Measurements from ENCODE around the gene MEF2C. TPM values are rescaled to one million over a fixed set of nuclear protein-coding genes. Genes with fewer than 3 reads are reported as not detected.

The MEF2C gene
- total RNA-seq, 2 donors from 2014 or later: 0.64 to 0.86 TPM

- Mint-ChIP-seq H3K9me3 (no peaks in the 10 kb centered on the region), H3K27ac (no peak overlapping the region), H3K4me1 (peaks cover 8% of the 10 kb centered on the region), H3K4me3 (peak overlapping the region; percentile 22), H3K36me3 (ENCODE audit: low read depth) (no peaks in the 10 kb centered on the region), H3K27me3 (ENCODE audit: insufficient read depth) (peaks cover 37% of the 10 kb centered on the region)
- Histone ChIP-seq H3K4me3 (ENCODE audit: low read length) (no peak overlapping the region), H3K36me3 (ENCODE audit: control insufficient read depth, insufficient read depth, low read length) (no peaks in the 10 kb centered on the region), H3K9ac (ENCODE audit: extremely low read depth, low read length, poor library complexity, severe bottlenecking) (no peak overlapping the region), H3K27ac (ENCODE audit: low read depth, low read length) (no peak overlapping the region), H3K27me3 (ENCODE audit: control insufficient read depth, insufficient read depth, low read length, poor library complexity, severe bottlenecking) (peaks cover 62% of the 10 kb centered on the region), H3K4me1 (ENCODE audit: control insufficient read depth, insufficient read depth, low read length) (no peaks in the 10 kb centered on the region), H3K9me3 (ENCODE audit: control insufficient read depth, low read length) (no peaks in the 10 kb centered on the region)
- TF ChIP-seq CTCF (conservative IDR thresholded peaks at IDR 0.05): no peak
- whole genome bisulfite sequencing, 2 experiments (ENCODE audit: insufficient coverage in 1 of 2, insufficient read length in 1 of 2): 61 to 92% methylated on average over 9 to 20 of the region's 20 CpGs
- peak; percentile 44 for DNase-seq
These were observed 160.4 kb downstream of the MEF2C start for GRCh38 chr5:88722546-88723073.

- no peak for DNase-seq
- H3K27me3 Mint-ChIP-seq (ENCODE audit: insufficient read depth): peaks cover 39% of the 10 kb centered on the region
- no peaks in the 10 kb centered on the region for H3K9me3 ChIP-seq (ENCODE audit: control insufficient read depth, low read length)
- no peak overlapping the region for H3K27ac Mint-ChIP-seq
- H3K36me3 Mint-ChIP-seq (ENCODE audit: low read depth): no peaks in the 10 kb centered on the region
- no peak overlapping the region for H3K4me3 Mint-ChIP-seq
- H3K4me1 ChIP-seq (ENCODE audit: control insufficient read depth, insufficient read depth, low read length): peaks cover 8% of the 10 kb centered on the region
- no peak overlapping the region for H3K4me3 ChIP-seq (ENCODE audit: low read length)
- peaks cover 32% of the 10 kb centered on the region for H3K4me1 Mint-ChIP-seq
- no peak overlapping the region for H3K27ac ChIP-seq (ENCODE audit: low read depth, low read length)
- H3K9me3 Mint-ChIP-seq: no peaks in the 10 kb centered on the region
- 94 to 100% methylated on average over 2 to 3 of the region's 3 CpGs for WGBS, 2 experiments (ENCODE audit: insufficient coverage in 1 of 2, insufficient read length in 1 of 2)
- H3K36me3 ChIP-seq (ENCODE audit: control insufficient read depth, insufficient read depth, low read length): no peaks in the 10 kb centered on the region
- no peak overlapping the region for H3K9ac ChIP-seq (ENCODE audit: extremely low read depth, low read length, poor library complexity, severe bottlenecking)
- peaks cover 44% of the 10 kb centered on the region for H3K27me3 ChIP-seq (ENCODE audit: control insufficient read depth, insufficient read depth, low read length, poor library complexity, severe bottlenecking)
- no peak for TF ChIP-seq CTCF (conservative IDR thresholded peaks at IDR 0.05)
These were observed 163.6 kb downstream of the MEF2C start for GRCh38 chr5:88719434-88719833.

- Mint-ChIP-seq H3K27me3 (ENCODE audit: insufficient read depth) (peaks cover 34% of the 10 kb centered on the region), H3K27ac (no peak overlapping the region), H3K4me3 (no peak overlapping the region), H3K9me3 (no peaks in the 10 kb centered on the region), H3K4me1 (peaks cover 36% of the 10 kb centered on the region), H3K36me3 (ENCODE audit: low read depth) (no peaks in the 10 kb centered on the region)
- no peak for TF ChIP-seq CTCF (conservative IDR thresholded peaks at IDR 0.05)
- Histone ChIP-seq H3K9me3 (ENCODE audit: control insufficient read depth, low read length) (no peaks in the 10 kb centered on the region), H3K9ac (ENCODE audit: extremely low read depth, low read length, poor library complexity, severe bottlenecking) (no peak overlapping the region), H3K4me3 (ENCODE audit: low read length) (no peak overlapping the region), H3K27me3 (ENCODE audit: control insufficient read depth, insufficient read depth, low read length, poor library complexity, severe bottlenecking) (peaks cover 42% of the 10 kb centered on the region), H3K27ac (ENCODE audit: low read depth, low read length) (no peak overlapping the region), H3K36me3 (ENCODE audit: control insufficient read depth, insufficient read depth, low read length) (no peaks in the 10 kb centered on the region), H3K4me1 (ENCODE audit: control insufficient read depth, insufficient read depth, low read length) (peaks cover 8% of the 10 kb centered on the region)
- DNase-seq: no peak
- WGBS, 2 experiments (ENCODE audit: insufficient coverage in 1 of 2, insufficient read length in 1 of 2): 94% methylated on average over 4 of the region's 4 CpGs; no CpG with 5 or more reads in 1 of the 2 experiments
These were observed 164.2 kb downstream of the MEF2C start for GRCh38 chr5:88718736-88719135.
